Stomach (tissue), 9 donors: ENCODE measurements around the gene MICAL3. TPM values are rescaled to one million over a fixed set of nuclear protein-coding genes. Genes with fewer than 3 reads are reported as not detected.

Source experiments
- DNase-seq, 2 donors: peaks; one replicate each; pipeline versions ENCODE4 v3.0.0 to v3.0.0-alpha.2; 2013 to 2019
- H3K27ac ChIP-seq, 5 donors: fragments of 200-600 bp in 4 of 5; sonication (generic) in 4 of 5; one replicate each; pipeline ENCODE4 v1.5.1; 2013 to 2019; ENCODE audit warnings: mild to moderate bottlenecking in 1 of 5, moderate library complexity in 1 of 5
- H3K27me3 ChIP-seq, 3 donors: fragments of 200-600 bp; sonication (generic); one replicate each; pipeline ENCODE4 v1.5.1; 2017 to 2019; ENCODE audit warnings: mixed run types in 1 of 3
- H3K36me3 ChIP-seq, 4 donors: fragments of 200-600 bp; sonication (generic); 1 replicate in 3 of 4; 2 replicates in 1 of 4; pipeline ENCODE4 v1.5.1; 2016 to 2019
- H3K4me1 ChIP-seq, 4 donors: fragments of 200-600 bp; sonication (generic); one replicate each; pipeline ENCODE4 v1.5.1; 2016 to 2019
- H3K4me3 ChIP-seq, 4 donors: fragments of 200-600 bp; sonication (generic) in 3 of 4; one replicate each; pipeline ENCODE4 v1.5.1; 2016 to 2019; ENCODE audit warnings: mild to moderate bottlenecking in 1 of 4
- H3K9me3 ChIP-seq, 4 donors: fragments of 200-600 bp; sonication (generic); one replicate each; pipeline ENCODE4 v1.5.1; 2016 to 2019
- CTCF ChIP-seq, 7 experiments: fragments of 450-650 bp in 4 of 7; fragments of 200-600 bp in 3 of 7; sonication (generic) in 3 of 7; IDR thresholded peaks; one replicate each; pipeline ENCODE4 v1.5.1; 2016 to 2019; ENCODE audit warnings: antibody characterized with exemption in 7 of 7, control low read depth in 2 of 7, mild to moderate bottlenecking in 1 of 7
- EP300 ChIP-seq: sonication (generic); formaldehyde crosslinking; IDR thresholded peaks from one replicate; pipeline ENCODE4 v1.6.1; 2017; ENCODE audit warnings: antibody characterized with exemption
- POLR2A ChIP-seq, 4 donors: fragments of 450-650 bp; IDR thresholded peaks; one replicate each; pipeline ENCODE4 v1.6.1; 2016; ENCODE audit warnings: antibody characterized with exemption in 4 of 4, control low read depth in 2 of 4, mild to moderate bottlenecking in 1 of 4, moderate library complexity in 1 of 4
- POLR2AphosphoS5 ChIP-seq, 3 donors: sonication (generic); formaldehyde crosslinking; IDR thresholded peaks; one replicate each; pipeline ENCODE4 v1.6.1; 2016; ENCODE audit warnings: antibody characterized with exemption in 3 of 3
- WGBS, 5 donors: extraction: QIAGEN DNeasy Blood & Tissue Kit in 3 of 5; methylation state at CpG; one replicate each; pipeline versions ENCODE4 v1.1.5 to v1.1.7; 2013 to 2018; 5-methylcytosine and 5-hydroxymethylcytosine counted together
- intact Hi-C: fragments of 100-400 bp; cut with DNase I; formaldehyde crosslinking; loops from one replicate; pipeline ENCODE4 v1.15.1; 2023; ENCODE audit warnings: low total_unique reads
- polyA plus RNA-seq, 3 donors: library from polyadenylated mRNA; stranded (reverse); fragments of 200-250 nt; gene quantifications; one replicate each; pipeline ENCODE4 v1.2.3, GENCODE V29; 2013
- total RNA-seq, 5 donors: library from RNA; depleted of rRNA; stranded (reverse); fragments of >200 nt; gene quantifications; one replicate each; pipeline versions ENCODE4 v1.1.0 to v1.2.3, GENCODE V29; 2014 to 2016
- donor health status: healthy with polysubstance abuse.
- donor health status: Bipolar disorder and iron deficiency.
- donor health status: healthy.

Gene MICAL3
- total and polyA plus RNA-seq, 8 donors = 3.5 to 130 (median 24.0) TPM

GRCh38 chr22:18067548-18068341, 43.4 kb upstream of the MICAL3 start:
- intact Hi-C loops = no loop called here
- Histone ChIP-seq H3K9me3 (no peaks in the 10 kb centered on the region), H3K36me3 (no peaks in the 10 kb centered on the region), H3K4me1 (peaks cover 0 to 31% (median 10%) of the 10 kb centered on the region in 4 donors), H3K4me3 (no peak overlapping the region), H3K27me3 (peaks cover 0 to 12% (median 0%) of the 10 kb centered on the region in 3 donors), H3K27ac (peak overlapping the region in 4 of 5 donors; percentile 54 to 87 (median 76))
- no peak for TF ChIP-seq EP300
- TF ChIP-seq POLR2AphosphoS5 (IDR thresholded peaks at IDR 0.05) = peak in 1 of 3 donors; percentile 12
- no peak for TF ChIP-seq CTCF (IDR thresholded peaks at IDR 0.05)
- no peak for TF ChIP-seq POLR2A (IDR thresholded peaks at IDR 0.05)
- WGBS, 5 donors = 49 to 68% (median 61%) methylated on average over 14 of the region's 14 CpGs
- DNase-seq = no peak

- no peaks in the 10 kb centered on the region for H3K9me3 ChIP-seq
- peak overlapping the region in 4 of 5 donors; percentile 54 to 87 (median 76) for H3K27ac ChIP-seq
- intact Hi-C loops = no loop called here
- 77 to 90% (median 88%) methylated on average over 3 of the region's 3 CpGs for WGBS, 5 donors
- no peak for DNase-seq
- H3K4me3 ChIP-seq = no peak overlapping the region
- no peaks in the 10 kb centered on the region for H3K36me3 ChIP-seq
- peaks cover 0 to 33% (median 12%) of the 10 kb centered on the region in 4 donors for H3K4me1 ChIP-seq
- TF ChIP-seq POLR2AphosphoS5 (IDR thresholded peaks at IDR 0.05) = no peak
- TF ChIP-seq EP300 = no peak
- TF ChIP-seq POLR2A (IDR thresholded peaks at IDR 0.05) = no peak
- no peak for TF ChIP-seq CTCF (IDR thresholded peaks at IDR 0.05)
- peaks cover 0 to 12% (median 0%) of the 10 kb centered on the region in 3 donors for H3K27me3 ChIP-seq
Measured at GRCh38 chr22:18067121-18067520, 42.8 kb upstream of the MICAL3 start.

- no peaks in the 10 kb centered on the region for H3K36me3 ChIP-seq
- H3K9me3 ChIP-seq = no peaks in the 10 kb centered on the region
- 38 to 45% (median 42%) methylated on average over 12 of the region's 12 CpGs for WGBS, 5 donors
- H3K4me3 ChIP-seq = no peak overlapping the region
- TF ChIP-seq POLR2AphosphoS5 (IDR thresholded peaks at IDR 0.05) = no peak
- no peak for TF ChIP-seq CTCF (IDR thresholded peaks at IDR 0.05)
- TF ChIP-seq EP300 = no peak
- TF ChIP-seq POLR2A (IDR thresholded peaks at IDR 0.05) = no peak
- peak in 1 of 2 donors; percentile 60 for DNase-seq
- peaks cover 0 to 12% (median 0%) of the 10 kb centered on the region in 3 donors for H3K27me3 ChIP-seq
- H3K27ac ChIP-seq = peak overlapping the region in 2 of 5 donors; percentile 26 to 87
- intact Hi-C loops = no loop called here
- peaks cover 0 to 37% (median 16%) of the 10 kb centered on the region in 4 donors for H3K4me1 ChIP-seq
Measured at GRCh38 chr22:18066181-18066859, 42.0 kb upstream of the MICAL3 start.

GRCh38 chr22:18065256-18065655, 40.9 kb upstream of the MICAL3 start:
- intact Hi-C loops = no loop called here
- Histone ChIP-seq H3K4me1 (peaks cover 0 to 40% (median 21%) of the 10 kb centered on the region in 4 donors), H3K4me3 (no peak overlapping the region), H3K36me3 (no peaks in the 10 kb centered on the region), H3K27ac (peak overlapping the region in 1 of 5 donors; percentile 40), H3K27me3 (peaks cover 0 to 12% (median 0%) of the 10 kb centered on the region in 3 donors), H3K9me3 (no peaks in the 10 kb centered on the region)
- 60 to 79% (median 69%) methylated on average over 9 of the region's 9 CpGs for WGBS, 5 donors
- TF ChIP-seq EP300 (no peak), CTCF (IDR thresholded peaks at IDR 0.05) (no peak), POLR2A (IDR thresholded peaks at IDR 0.05) (no peak), POLR2AphosphoS5 (IDR thresholded peaks at IDR 0.05) (no peak)
- DNase-seq = no peak
